Natural killer cell treated with Interleukin-12 subunit alpha and Interleukin-12 subunit beta and Interleukin-15 and Interleukin-18, amount 100 ng/mL, for 72 hours (primary cell): ENCODE data around the gene CALML5. TPM values are rescaled to one million over a fixed set of nuclear protein-coding genes. Genes with fewer than 3 reads are reported as not detected.

Source experiments
- ATAC-seq, 2 donors: fragments of 150-1000 bp; cut with Tn5 transposase in 1 of 2; sonication (Bioruptor Pico), chemical (Tn5 transposase) in 1 of 2; 2 replicates each; pipeline ENCODE4 v1.10.0; 2021
- DNase-seq: peaks from one replicate; pipeline ENCODE4 v3.0.0; 2022; ENCODE audit warnings: low spot score
- H3K27ac Mint-ChIP-seq, 2 donors: 1 replicate in 1 of 2; 2 replicates in 1 of 2; pipeline ENCODE4 v1.8.0; 2022; ENCODE audit warnings: mixed read lengths in 2 of 2, mild to moderate bottlenecking in 1 of 2, moderate library complexity in 1 of 2
- H3K27me3 Mint-ChIP-seq, 2 donors: 1 replicate in 1 of 2; 2 replicates in 1 of 2; pipeline ENCODE4 v1.8.0; 2022; ENCODE audit warnings: mixed read lengths in 2 of 2
- H3K36me3 Mint-ChIP-seq: one replicate; pipeline ENCODE4 v1.8.0; 2022; ENCODE audit warnings: mixed read lengths
- H3K4me1 Mint-ChIP-seq, 2 donors: 1 replicate in 1 of 2; 2 replicates in 1 of 2; pipeline ENCODE4 v1.8.0; 2022; ENCODE audit warnings: low read depth in 2 of 2, mixed read lengths in 2 of 2, mild to moderate bottlenecking in 1 of 2
- H3K4me3 Mint-ChIP-seq: one replicate; pipeline ENCODE4 v1.8.0; 2022; ENCODE audit warnings: mixed read lengths
- H3K9me3 Mint-ChIP-seq: 2 replicates; pipeline ENCODE4 v1.8.0; 2022; ENCODE audit warnings: mixed read lengths
- total RNA-seq, 2 donors: library from RNA; stranded (reverse); gene quantifications; one replicate each; pipeline ENCODE4 v1.2.3, GENCODE V29; 2022

CALML5 gene
- total RNA-seq, 2 donors from 2014 or later: not detected

- no peak overlapping the region for H3K4me3 Mint-ChIP-seq
- DNase-seq (no peak), ATAC-seq (no peak)
- no peak overlapping the region for H3K27ac Mint-ChIP-seq
- peaks cover 0 to 5% of the 10 kb centered on the region in 2 donors for H3K27me3 Mint-ChIP-seq
- no peaks in the 10 kb centered on the region for H3K9me3 Mint-ChIP-seq
- H3K36me3 Mint-ChIP-seq: peaks cover 11% of the 10 kb centered on the region
- no peaks in the 10 kb centered on the region for H3K4me1 Mint-ChIP-seq
These were observed 40.2 kb downstream of the CALML5 start for GRCh38 chr10:5458949-5459747.

- ATAC-seq (no peak), DNase-seq (no peak)
- Mint-ChIP-seq H3K27me3 (peaks cover 0 to 2% of the 10 kb centered on the region in 2 donors), H3K36me3 (peaks cover 15% of the 10 kb centered on the region), H3K4me1 (no peaks in the 10 kb centered on the region), H3K4me3 (no peak overlapping the region), H3K27ac (no peak overlapping the region), H3K9me3 (no peaks in the 10 kb centered on the region)
These were observed 40.9 kb downstream of the CALML5 start for GRCh38 chr10:5458425-5458824.

- DNase-seq: no peak
These were observed 41.6 kb downstream of the CALML5 start for GRCh38 chr10:5457741-5458140.

GRCh38 chr10:5456563-5456962 lies 42.8 kb downstream of the CALML5 start:
- no peak overlapping the region for H3K27ac Mint-ChIP-seq
- no peaks in the 10 kb centered on the region for H3K27me3 Mint-ChIP-seq
- DNase-seq (no peak), ATAC-seq (no peak)
- no peaks in the 10 kb centered on the region for H3K9me3 Mint-ChIP-seq
- peaks cover 20% of the 10 kb centered on the region for H3K36me3 Mint-ChIP-seq
- H3K4me3 Mint-ChIP-seq: no peak overlapping the region
- H3K4me1 Mint-ChIP-seq: no peaks in the 10 kb centered on the region

More at GRCh38 chr10:5457741-5458140, 41.6 kb downstream of the CALML5 start:
- Mint-ChIP-seq H3K27ac (no peak overlapping the region), H3K36me3 (peaks cover 20% of the 10 kb centered on the region), H3K9me3 (no peaks in the 10 kb centered on the region), H3K27me3 (no peaks in the 10 kb centered on the region), H3K4me1 (no peaks in the 10 kb centered on the region), H3K4me3 (no peak overlapping the region)
- no peak for ATAC-seq

- ATAC-seq (no peak), DNase-seq (no peak)
- Mint-ChIP-seq H3K27ac (no peak overlapping the region), H3K36me3 (peaks cover 20% of the 10 kb centered on the region), H3K4me1 (peaks cover 0 to under 1% of the 10 kb centered on the region in 2 donors), H3K4me3 (no peak overlapping the region), H3K27me3 (no peaks in the 10 kb centered on the region), H3K9me3 (no peaks in the 10 kb centered on the region)
These were observed 45.5 kb downstream of the CALML5 start for GRCh38 chr10:5453749-5454489.

DNA sequence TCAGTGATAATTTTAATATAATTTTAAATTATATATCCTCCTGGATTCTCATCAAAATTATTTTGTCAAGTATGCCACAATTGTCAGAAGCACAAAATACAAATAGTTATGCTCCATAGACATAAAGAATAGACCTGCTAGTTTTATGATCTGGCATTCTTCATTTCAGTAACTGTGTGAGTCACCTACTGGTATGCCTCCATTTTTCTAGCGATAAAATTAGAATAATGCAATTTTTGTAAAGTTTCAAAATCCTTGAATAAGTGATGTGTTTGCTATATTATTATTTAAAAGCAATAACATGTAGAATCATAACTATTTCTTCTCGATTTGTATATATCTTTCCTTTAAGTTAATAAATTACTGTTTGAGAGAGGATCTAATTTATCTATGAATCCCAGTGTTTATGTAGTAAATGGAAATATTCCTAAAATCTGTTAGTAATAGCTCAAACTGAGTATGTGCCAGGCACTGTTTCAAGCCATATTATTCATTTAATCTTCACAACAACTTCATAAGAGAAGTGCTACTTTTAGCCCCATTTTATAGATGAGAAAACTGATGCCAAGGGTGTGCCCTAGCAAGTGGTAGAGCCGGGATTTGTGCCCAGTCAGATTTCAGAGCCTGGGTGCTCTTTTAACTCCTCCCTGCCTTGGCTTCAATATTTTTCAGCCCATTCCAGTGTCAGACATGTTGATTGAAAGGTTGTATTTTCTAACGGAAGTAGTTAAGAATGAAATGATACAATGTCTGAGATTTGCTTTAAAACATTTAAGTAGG lies 48.6 kb downstream of the CALML5 start:
- ATAC-seq: no peak
- DNase-seq: no peak

GRCh38 chr10:5449823-5450222 lies 49.5 kb downstream of the CALML5 start:
- peaks cover 14% of the 10 kb centered on the region for H3K36me3 Mint-ChIP-seq
- DNase-seq (no peak), ATAC-seq (no peak)
- no peaks in the 10 kb centered on the region for H3K9me3 Mint-ChIP-seq
- no peak overlapping the region for H3K27ac Mint-ChIP-seq
- no peak overlapping the region for H3K4me3 Mint-ChIP-seq
- H3K4me1 Mint-ChIP-seq: peaks cover 8 to 33% of the 10 kb centered on the region in 2 donors
- no peaks in the 10 kb centered on the region for H3K27me3 Mint-ChIP-seq

More for the DNA sequence above, 48.6 kb downstream of the CALML5 start:
- Mint-ChIP-seq H3K27ac (no peak overlapping the region), H3K27me3 (no peaks in the 10 kb centered on the region), H3K4me3 (no peak overlapping the region), H3K4me1 (peaks cover 8 to 28% of the 10 kb centered on the region in 2 donors), H3K9me3 (no peaks in the 10 kb centered on the region), H3K36me3 (peaks cover 9% of the 10 kb centered on the region)

DNA sequence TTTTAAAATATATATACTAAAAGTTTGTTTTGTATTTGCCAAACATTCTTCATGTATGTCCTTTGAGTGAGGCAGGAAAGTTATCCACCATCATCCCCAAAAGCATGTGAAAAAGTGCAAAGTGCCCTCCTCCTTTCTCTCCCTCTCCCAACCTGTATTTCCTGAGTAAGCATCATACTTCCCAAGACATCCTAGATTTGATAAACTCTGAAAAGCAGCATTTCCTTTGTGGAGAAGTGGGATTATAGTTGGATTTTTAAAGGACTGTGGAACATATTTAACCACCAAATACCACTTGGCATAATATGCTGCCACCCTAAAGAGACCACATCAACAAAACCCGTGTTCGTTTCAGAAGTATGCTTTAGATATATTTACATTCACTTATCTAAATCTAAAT lies 50.1 kb downstream of the CALML5 start:
- no peaks in the 10 kb centered on the region for H3K27me3 Mint-ChIP-seq
- no peaks in the 10 kb centered on the region for H3K9me3 Mint-ChIP-seq
- peaks cover 14% of the 10 kb centered on the region for H3K36me3 Mint-ChIP-seq
- ATAC-seq (no peak), DNase-seq (no peak)
- H3K4me3 Mint-ChIP-seq: no peak overlapping the region
- peaks cover 8 to 39% of the 10 kb centered on the region in 2 donors for H3K4me1 Mint-ChIP-seq
- no peak overlapping the region for H3K27ac Mint-ChIP-seq

Other genes with a start within 250 kb of the CALML5 start
- not detected for gene UCN3, start 134.6 kb downstream of the CALML5 start, total RNA-seq
- gene TUBAL3, start 94.7 kb downstream of the CALML5 start, total RNA-seq: under 1 TPM in 1 of 2 donors, not detected in 1; 0.19 TPM
- 10 to 100 TPM; 20.1 to 36.0 TPM for gene NET1, start 87.0 kb downstream of the CALML5 start, total RNA-seq
- not detected for gene CALML3, start 25.4 kb upstream of the CALML5 start, total RNA-seq
- 1 to 10 TPM; 1.9 to 2.3 TPM for gene ASB13, start 167.0 kb upstream of the CALML5 start, total RNA-seq
- gene TASOR2, start 185.3 kb upstream of the CALML5 start, total RNA-seq: 100 to 1,000 TPM in 1 of 2 donors, 10 to 100 TPM in 1; 70.0 to 118 TPM